Heart right ventricle (tissue), 16 donors: ENCODE measurements around the gene BRPF1. TPM values are rescaled to one million over a fixed set of nuclear protein-coding genes. Genes with fewer than 3 reads are reported as not detected.

Experiments used
- ATAC-seq, 8 donors: fragments of 200-7000 bp; cut with Tn5 transposase; one replicate each; pipeline ENCODE4 v1.9.1; 2020; ENCODE audit warnings: mild to moderate bottlenecking in 8 of 8, moderate library complexity in 8 of 8, moderate number of reproducible peaks in 1 of 8
- DNase-seq, 2 donors: peaks; one replicate each; pipeline ENCODE4 v3.0.0-alpha.2; 2020
- H3K27ac ChIP-seq, 10 donors: fragments of 200-600 bp; sonication (generic) in 2 of 10; one replicate each; pipeline versions ENCODE4 v1.5.0 to v1.8.0; 2020 to 2022; ENCODE audit warnings: mild to moderate bottlenecking in 3 of 10
- H3K27me3 ChIP-seq, 7 donors: fragments of 200-600 bp; one replicate each; pipeline ENCODE4 v1.8.0; 2021 to 2022; ENCODE audit warnings: mild to moderate bottlenecking in 2 of 7
- H3K36me3 ChIP-seq, 9 donors: fragments of 200-600 bp; sonication (generic) in 1 of 9; one replicate each; pipeline versions ENCODE4 v1.5.0 to v1.8.0; 2020 to 2022; ENCODE audit warnings: mild to moderate bottlenecking in 2 of 9
- H3K4me1 ChIP-seq, 9 donors: fragments of 200-600 bp; sonication (generic) in 1 of 9; one replicate each; pipeline versions ENCODE4 v1.5.0 to v1.8.0; 2020 to 2022; ENCODE audit warnings: mild to moderate bottlenecking in 4 of 9
- H3K4me3 ChIP-seq, 10 donors: fragments of 200-600 bp; sonication (generic) in 2 of 10; one replicate each; pipeline versions ENCODE4 v1.5.0 to v1.8.0; 2020 to 2022; ENCODE audit warnings: mild to moderate bottlenecking in 7 of 10, moderate library complexity in 2 of 10
- H3K9me3 ChIP-seq, 11 donors: fragments of 200-600 bp in 10 of 11; sonication (generic) in 2 of 11; one replicate each; pipeline versions ENCODE4 v1.5.0 to v1.8.0; 2013 to 2022; ENCODE audit warnings: mild to moderate bottlenecking in 2 of 11, control low read depth in 1 of 11, moderate library complexity in 1 of 11
- WGBS, 2 donors: extraction: QIAGEN DNeasy Blood & Tissue Kit; methylation state at CpG; one replicate each; pipeline ENCODE4 v1.1.7; 2013; ENCODE audit warnings: inconsistent platforms in 1 of 2; 5-methylcytosine and 5-hydroxymethylcytosine counted together
- intact Hi-C, 10 donors: fragments of 100-400 bp; cut with DNase I; formaldehyde crosslinking; loops; one replicate each; pipeline versions ENCODE4 v1.11.1 to v1.14.2; 2022
- polyA plus RNA-seq, 2 donors: library from polyadenylated mRNA; stranded (reverse); fragments of 200-250 nt; gene quantifications; one replicate each; pipeline ENCODE4 v1.2.3, GENCODE V29; 2013
- total RNA-seq, 10 donors: library from RNA; stranded (reverse); fragmentation: NEBNext Ultra II Directional in 3 of 10; extraction: Animal tissue kit (Norgen Biotek cat#: 25700) in 3 of 10; gene quantifications; one replicate each; pipeline versions ENCODE4 v1.2.1 to v1.2.4, GENCODE V29; 2021 to 2023
- TF ChIP-seq, protein P1 (sequence below), 9 donors: fragments of 200-600 bp; sonication (generic) in 2 of 9; IDR thresholded peaks; one replicate each; pipeline versions ENCODE4 v1.5.0 to v1.8.0; 2021 to 2022; ENCODE audit warnings: antibody characterized with exemption in 9 of 9, mild to moderate bottlenecking in 5 of 9, moderate library complexity in 1 of 9
- donor health status: Arrhythmogenic right ventricular cardiomyopathy.
- donor health status: ischemic (EF 13 %, LVEDD 7.1; RV severe dilation, severe dysfunction).
- donor health status: healthy with polysubstance abuse.
- donor health status: DM: no; HTN: yes; CAD: no.
- donor health status: DM: no; HTN: no; CAD: no.
- donor health status: ischemic (EF 25% LVEDD 6.9; RV normal size, moderate dysfunction).
- donor health status: ischemic (EF 25% LVEDD 5.7; RV mildly dilated, moderate dysfunction).
- donor health status: healthy.
- donor health status: DM: yes; HTN: yes; CAD: no.
- donor health status: Ischemic cardiomyopathy.
- donor health status: ischemic (EF 35%, LVEDD 5.7; RV mildly dilated, moderate dysfunction).
- donor health status: nonischemic (EF 11% LVEDD 7.7; RV severe dilation, severe dysfunction).
- donor health status: DM: yes; HTN: yes; CAD: no.
- donor health status: PGD.
- donor health status: ischemic (EF 29% LVEDD 5.4; RV normal size, mild dysfunction).
- donor health status: nonischemic (EF 23%, LVEDD 6.1; RV moderate dilation, normal function).

BRPF1 gene
- total and polyA plus RNA-seq, 12 donors, result 7.3 to 15.1 (median 8.7) TPM

GRCh38 chr3:9697892-9698291 is 33.6 kb upstream of the BRPF1 start:
- intact Hi-C loops, result no loop called here
- DNase-seq (no peak), ATAC-seq (no peak)
- TF ChIP-seq, protein P1, sequence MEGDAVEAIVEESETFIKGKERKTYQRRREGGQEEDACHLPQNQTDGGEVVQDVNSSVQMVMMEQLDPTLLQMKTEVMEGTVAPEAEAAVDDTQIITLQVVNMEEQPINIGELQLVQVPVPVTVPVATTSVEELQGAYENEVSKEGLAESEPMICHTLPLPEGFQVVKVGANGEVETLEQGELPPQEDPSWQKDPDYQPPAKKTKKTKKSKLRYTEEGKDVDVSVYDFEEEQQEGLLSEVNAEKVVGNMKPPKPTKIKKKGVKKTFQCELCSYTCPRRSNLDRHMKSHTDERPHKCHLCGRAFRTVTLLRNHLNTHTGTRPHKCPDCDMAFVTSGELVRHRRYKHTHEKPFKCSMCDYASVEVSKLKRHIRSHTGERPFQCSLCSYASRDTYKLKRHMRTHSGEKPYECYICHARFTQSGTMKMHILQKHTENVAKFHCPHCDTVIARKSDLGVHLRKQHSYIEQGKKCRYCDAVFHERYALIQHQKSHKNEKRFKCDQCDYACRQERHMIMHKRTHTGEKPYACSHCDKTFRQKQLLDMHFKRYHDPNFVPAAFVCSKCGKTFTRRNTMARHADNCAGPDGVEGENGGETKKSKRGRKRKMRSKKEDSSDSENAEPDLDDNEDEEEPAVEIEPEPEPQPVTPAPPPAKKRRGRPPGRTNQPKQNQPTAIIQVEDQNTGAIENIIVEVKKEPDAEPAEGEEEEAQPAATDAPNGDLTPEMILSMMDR (IDR thresholded peaks at IDR 0.05), result no peak
- 85 to 92% methylated on average over 4 of the region's 4 CpGs for WGBS, 2 donors
- H3K36me3 ChIP-seq, result peaks cover 0 to 100% (median 38%) of the 10 kb centered on the region in 9 donors
- H3K9me3 ChIP-seq, result no peaks in the 10 kb centered on the region
- no peak overlapping the region for H3K27ac ChIP-seq
- peaks cover 0 to 11% (median 8%) of the 10 kb centered on the region in 9 donors for H3K4me1 ChIP-seq
- H3K27me3 ChIP-seq, result no peaks in the 10 kb centered on the region
- no peak overlapping the region for H3K4me3 ChIP-seq

DNA sequence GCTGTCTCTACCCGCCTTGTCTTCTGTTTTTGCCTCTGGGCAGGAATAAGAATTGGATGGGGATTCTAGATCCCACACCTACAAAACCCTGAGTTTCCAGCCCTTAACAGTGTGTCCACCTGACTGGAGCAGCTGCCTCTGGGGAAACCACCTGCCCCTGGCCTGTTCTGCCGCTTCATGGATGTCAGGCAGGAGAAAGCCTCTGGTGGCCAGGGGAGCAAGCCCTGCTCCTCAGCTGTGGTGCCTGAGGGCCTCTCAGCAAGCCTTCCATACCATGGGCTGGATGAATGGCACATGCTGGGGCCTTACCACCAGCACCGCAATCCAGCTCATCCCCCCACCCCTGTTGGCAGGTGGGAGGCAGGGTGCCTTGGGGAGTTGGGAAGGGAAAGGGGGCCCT is 33.2 kb upstream of the BRPF1 start:
- Histone ChIP-seq H3K4me1 (peaks cover 0 to 11% (median 8%) of the 10 kb centered on the region in 9 donors), H3K27ac (no peak overlapping the region), H3K9me3 (no peaks in the 10 kb centered on the region), H3K27me3 (peaks cover 0 to 2% (median 0%) of the 10 kb centered on the region in 7 donors), H3K4me3 (no peak overlapping the region), H3K36me3 (peaks cover 0 to 99% (median 39%) of the 10 kb centered on the region in 9 donors)
- TF ChIP-seq, protein P1 (IDR thresholded peaks at IDR 0.05), result no peak
- intact Hi-C loops, result no loop called here
- DNase-seq (no peak), ATAC-seq (no peak)
- 97% methylated on average over 3 of the region's 3 CpGs for WGBS, 2 donors

GRCh38 chr3:9700536-9700935 is 31.0 kb upstream of the BRPF1 start:
- H3K27me3 ChIP-seq, result peaks cover 0 to 24% (median 14%) of the 10 kb centered on the region in 7 donors
- intact Hi-C loops, result no loop called here
- DNase-seq (no peak), ATAC-seq (no peak)
- peaks cover 2 to 25% (median 21%) of the 10 kb centered on the region in 9 donors for H3K4me1 ChIP-seq
- TF ChIP-seq, protein P1 (IDR thresholded peaks at IDR 0.05), result no peak
- H3K4me3 ChIP-seq, result no peak overlapping the region
- H3K27ac ChIP-seq, result no peak overlapping the region
- peaks cover 0 to 77% (median 32%) of the 10 kb centered on the region in 9 donors for H3K36me3 ChIP-seq
- 88 to 93% methylated on average over 2 of the region's 2 CpGs for WGBS, 2 donors
- no peaks in the 10 kb centered on the region for H3K9me3 ChIP-seq

DNA sequence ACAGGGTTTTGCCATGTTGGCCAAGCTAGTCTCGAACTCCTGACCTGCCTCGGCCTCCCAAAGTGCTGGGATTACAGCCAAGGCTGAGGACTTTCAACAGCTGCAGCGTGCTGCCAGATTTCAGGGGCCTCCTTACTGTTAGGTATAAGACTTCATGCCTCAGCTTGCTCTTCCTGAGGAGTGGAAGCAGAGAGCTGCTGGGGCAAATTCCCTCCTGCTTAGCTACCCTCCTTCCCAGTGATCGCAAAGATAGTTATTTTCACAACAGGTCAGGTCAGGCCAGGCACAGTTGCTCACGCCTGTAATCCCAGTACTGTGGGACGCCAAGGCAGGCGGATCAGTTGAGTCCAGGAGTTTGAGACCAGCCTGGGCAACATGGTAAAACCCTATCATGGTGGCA is 30.5 kb upstream of the BRPF1 start:
- WGBS, 2 donors, result 89 to 90% methylated on average over 7 of the region's 7 CpGs
- Histone ChIP-seq H3K36me3 (peaks cover 0 to 72% (median 27%) of the 10 kb centered on the region in 9 donors), H3K4me3 (no peak overlapping the region), H3K27me3 (peaks cover 0 to 24% (median 14%) of the 10 kb centered on the region in 7 donors), H3K27ac (no peak overlapping the region), H3K4me1 (peaks cover 2 to 25% (median 21%) of the 10 kb centered on the region in 9 donors), H3K9me3 (no peaks in the 10 kb centered on the region)
- ATAC-seq, result no peak
- TF ChIP-seq, protein P1 (IDR thresholded peaks at IDR 0.05), result no peak
- intact Hi-C loops, result no loop called here
- no peak for DNase-seq
